OCI-M1 (cell line): Measurements from ENCODE around the gene KIAA1191.
A peak's percentile ranks its signal among the peaks of the same experiment; 100 is the strongest.

Source experiments
- DNase-seq: peaks from one replicate; lab custom pipeline; 2025; lab: John Stamatoyannopoulos, UW

Gene KIAA1191

DNA sequence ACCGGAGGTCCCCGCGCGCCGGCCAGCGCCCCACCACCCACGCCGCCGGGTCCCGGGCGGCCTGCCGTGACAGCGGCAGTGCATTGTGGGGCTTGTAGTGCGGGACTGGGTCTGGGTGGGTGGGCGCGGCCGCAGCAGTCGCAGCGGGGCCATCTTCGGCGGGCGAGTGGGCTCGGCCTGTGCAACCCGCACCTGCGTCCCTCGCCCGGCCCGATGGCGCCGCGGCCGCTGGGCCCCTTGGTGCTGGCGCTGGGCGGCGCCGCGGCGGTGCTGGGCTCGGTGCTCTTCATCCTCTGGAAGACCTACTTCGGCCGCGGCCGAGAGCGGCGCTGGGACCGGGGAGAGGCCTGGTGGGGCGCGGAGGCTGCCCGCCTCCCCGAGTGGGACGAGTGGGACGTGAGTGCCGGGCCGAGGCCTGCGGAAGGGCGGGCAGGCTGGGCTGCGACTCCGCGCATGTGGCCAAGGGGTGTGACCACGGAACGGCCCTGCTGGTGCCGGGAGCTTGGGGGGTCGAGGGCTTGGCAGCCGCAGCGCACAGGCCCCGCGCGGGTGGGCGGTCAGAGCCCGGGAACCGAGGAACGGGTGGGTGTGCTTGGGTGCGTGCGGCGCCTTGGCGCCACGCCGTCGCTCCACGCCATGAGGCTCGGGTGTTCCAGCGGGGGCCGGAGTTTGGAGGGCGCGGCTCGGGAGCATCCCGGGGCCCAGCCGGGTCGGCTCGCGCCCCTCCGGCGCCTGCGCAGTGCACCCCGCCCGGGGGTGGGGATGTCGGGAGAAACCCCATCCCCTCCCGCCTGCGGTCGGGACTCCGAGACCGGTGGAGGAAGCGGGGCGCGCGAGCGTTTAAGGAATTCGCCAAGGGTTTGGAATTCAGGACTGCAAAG, 4.0 kb upstream of the KIAA1191 start, which contains the start of gene ARL10:
TSS of gene ARL10 (plus strand) at position 137 of the 881 bp plus-strand sequence. CDS start at position 214, 77 bp downstream.
- no peak for DNase-seq

DNA sequence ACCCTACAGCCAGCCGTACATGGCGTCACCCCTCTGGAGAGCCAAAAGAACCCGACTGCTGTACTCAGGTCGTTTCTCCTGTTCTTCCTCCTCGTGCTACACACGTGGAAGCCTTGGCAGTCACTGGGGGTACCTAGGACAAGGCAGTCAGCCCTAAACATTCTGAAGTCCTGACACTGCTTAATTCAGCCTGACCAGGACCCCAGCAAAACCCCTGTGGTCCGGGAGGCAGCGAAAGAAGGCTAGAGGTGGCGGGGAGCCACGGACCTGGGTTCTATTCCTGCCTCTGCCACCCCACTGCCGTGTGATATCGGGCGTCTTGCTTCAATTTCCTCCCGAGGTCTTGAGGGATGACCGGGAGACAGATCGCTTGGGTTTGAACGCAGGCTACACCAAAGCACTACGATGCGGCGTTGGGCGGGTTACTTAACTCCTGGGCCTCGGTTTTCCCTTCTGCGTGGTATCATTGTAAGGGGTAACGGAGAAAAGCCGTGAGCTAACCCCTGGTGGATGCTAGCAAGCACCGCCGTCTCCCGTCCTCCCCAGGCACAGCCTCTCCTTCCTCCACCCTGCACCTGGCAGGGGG, 3.3 kb upstream of the KIAA1191 start:
- DNase-seq = no peak

DNA sequence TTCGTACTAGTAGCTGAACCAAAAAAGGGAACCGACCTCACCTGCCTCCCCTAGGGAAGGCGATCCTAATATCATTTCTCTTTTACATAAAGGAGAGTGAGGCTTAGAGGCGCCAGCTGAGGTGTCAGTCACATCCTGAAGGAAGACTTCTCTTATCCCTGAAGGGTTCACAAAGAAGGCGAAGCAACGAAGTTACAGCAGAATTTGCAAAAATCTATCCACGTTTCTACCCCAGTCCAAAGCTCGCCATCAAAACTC, 598 bp upstream of the KIAA1191 start:
- DNase-seq = no peak

DNA sequence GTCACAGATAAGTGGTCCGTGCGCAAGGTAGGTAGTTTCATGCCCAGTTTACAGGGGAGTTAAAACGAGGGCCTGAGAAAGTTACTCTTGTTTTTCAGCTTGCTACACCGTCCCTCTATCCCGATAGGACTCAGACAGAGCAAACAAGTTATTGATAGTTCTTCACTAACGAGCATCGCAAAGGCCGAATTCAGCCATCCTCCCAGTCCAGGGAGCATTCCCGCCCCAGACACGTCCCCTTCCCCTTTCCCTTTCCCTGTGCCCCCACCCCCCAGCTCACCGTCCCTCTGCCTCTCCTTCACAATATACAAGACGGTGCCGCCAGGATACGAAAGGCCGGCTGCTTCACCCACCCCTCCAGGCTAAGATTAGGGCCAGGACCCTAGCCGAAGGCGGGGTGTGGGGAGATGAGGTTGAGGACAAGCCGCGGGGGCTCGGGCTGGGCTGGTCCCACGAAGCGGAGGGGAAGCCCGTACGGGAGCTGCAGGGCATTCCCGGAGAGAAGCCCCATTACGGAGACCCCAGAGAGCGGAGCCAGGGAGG, 599 bp downstream of the KIAA1191 start:
- no peak for DNase-seq

DNA sequence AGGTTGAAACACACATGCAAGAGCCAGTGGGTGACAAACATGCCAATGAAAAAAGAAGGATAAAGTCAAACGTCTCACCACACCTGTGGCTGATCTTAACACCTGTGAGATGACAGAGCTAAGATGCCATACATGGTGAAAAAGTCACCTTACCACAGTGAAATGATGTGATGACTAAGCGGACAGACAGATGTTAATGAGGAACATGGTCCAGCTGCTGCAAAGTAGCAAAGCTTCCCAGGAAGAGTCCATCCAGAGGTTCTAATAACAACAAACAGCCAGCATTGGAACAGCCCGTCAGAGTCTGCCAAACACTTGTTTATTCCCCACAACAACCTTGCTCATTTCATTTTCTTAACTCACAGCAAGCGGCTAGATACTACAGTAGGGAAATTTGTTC, 1.9 kb downstream of the KIAA1191 start:
- no peak for DNase-seq

DNA sequence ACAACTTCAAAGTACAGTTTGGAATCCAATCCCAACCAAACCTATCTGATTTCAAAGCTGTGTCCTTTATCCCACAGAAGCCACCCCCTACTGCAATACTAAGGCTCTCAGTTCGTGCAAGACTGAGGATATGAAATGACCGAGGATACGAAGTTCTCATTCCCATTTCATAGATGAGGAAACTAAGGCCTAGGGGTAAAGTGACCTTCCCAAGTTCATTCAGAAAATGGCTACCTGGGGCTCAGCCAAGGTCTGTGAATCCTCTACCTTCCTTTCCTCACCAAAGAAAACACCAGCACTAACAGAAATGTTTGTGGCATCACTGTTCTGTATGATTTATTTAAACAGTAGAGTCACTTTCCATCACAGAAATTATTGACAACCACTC, 5.4 kb downstream of the KIAA1191 start:
- no peak for DNase-seq

DNA sequence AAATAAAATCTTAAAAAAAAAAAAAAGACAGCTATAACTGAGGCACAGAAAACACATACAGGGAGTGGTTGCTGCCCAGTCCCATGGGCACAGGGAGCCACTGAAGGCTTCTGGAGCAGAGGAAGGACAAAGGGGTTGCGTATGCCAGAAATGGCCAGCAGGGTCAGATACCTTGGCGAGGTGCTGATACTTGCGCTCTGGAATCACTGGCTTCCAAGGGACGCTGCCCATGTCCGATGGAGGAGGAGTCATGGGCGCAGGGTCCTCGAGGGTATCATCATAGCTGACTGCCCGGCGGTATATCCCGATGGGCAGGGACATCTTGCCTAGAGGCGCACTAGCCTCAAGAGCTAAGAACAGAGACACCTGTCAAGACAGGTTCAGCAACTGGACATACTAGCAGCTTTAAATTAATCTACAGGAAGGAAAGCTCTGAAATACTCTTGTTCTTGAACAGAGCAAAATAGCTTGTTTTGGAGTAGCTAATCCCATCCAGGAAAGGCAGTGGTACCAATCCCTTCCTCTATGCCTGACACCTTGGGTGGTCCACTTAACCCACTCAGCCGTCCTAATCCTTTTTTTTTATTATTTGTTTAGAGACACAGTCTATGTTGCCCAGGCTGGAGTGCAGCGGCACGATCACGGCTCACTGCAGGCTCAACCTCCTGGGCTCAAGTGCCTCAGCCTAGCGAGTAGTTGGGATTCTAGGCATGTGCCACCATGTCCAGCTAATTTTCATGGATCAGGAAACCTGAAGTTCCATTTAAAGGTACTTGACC, 6.0 kb downstream of the KIAA1191 start:
- DNase-seq = no peak

DNA sequence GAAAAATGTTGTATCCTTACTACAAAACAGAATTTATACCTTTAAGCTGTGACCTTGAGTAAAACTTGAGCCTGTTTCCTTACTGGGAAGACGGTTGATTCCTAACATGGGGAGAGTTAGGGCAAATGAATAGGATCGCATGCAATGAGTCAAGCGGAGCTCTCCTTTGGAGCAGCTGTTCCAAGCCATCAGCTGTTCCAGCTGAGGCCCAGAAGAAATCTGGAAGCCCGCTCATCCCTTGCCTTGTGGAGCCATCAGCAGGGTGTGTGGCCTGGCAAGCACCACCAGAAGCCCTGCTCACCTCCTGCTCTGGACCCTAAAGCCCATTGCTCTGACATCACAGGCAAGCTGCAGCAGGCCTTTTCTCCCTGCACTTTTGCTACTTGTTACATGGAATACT, 8.0 kb downstream of the KIAA1191 start:
- no peak for DNase-seq

DNA sequence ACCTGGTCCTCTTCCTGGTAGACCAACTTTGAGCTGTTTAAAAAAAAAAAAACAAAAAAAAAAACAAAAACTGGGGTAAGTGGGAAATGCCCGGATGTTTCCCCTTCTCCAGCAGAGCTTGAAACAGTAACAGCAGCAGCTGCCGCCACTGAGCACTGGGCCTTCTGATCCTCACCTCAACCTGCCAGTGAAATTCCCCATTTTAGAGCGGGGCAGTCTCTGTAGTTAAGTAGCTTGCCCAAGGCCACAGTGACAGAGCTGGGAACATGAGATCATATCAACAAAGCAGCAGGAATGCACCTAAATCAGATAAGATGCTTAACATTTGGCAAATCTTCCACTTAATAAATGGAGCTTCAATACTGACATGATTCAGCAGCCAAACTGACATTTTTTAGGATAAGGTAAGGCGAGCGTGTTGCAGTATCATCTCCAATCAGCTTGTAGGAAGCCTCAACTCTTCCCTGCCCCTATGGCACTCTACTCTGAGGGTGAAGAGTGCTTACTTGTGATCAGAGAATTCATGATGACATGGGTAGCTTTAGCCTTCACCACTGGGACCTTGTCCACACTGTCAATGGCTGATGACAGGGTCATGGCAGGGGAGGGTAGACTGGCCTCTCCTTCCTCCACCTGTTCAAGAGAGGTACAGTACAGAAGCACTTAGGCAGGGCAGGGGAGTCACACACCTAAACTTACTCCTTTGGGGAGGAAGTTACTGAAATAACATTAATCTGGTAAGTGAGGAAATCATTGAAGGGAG, 9.3 kb downstream of the KIAA1191 start:
- DNase-seq = no peak

DNA sequence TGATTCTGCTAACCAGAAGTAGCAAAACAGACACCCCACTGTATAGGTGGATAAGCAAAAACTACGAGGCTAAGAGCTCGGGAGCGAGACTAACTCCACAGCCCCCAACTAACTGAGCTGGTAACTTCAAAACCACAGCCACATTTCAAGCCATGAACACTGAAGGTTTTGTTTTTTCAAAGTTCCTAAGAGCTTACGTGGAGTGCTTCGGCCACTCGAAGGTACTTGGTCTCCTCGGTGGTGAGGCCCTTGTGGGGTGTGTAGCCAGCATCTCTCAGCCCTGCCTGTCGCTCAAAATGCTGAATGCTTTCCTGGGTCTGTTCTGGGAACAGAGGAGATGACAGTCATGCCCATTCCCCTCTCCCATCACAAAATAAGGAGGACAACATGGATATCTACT, 11.1 kb downstream of the KIAA1191 start:
- DNase-seq = no peak

DNA sequence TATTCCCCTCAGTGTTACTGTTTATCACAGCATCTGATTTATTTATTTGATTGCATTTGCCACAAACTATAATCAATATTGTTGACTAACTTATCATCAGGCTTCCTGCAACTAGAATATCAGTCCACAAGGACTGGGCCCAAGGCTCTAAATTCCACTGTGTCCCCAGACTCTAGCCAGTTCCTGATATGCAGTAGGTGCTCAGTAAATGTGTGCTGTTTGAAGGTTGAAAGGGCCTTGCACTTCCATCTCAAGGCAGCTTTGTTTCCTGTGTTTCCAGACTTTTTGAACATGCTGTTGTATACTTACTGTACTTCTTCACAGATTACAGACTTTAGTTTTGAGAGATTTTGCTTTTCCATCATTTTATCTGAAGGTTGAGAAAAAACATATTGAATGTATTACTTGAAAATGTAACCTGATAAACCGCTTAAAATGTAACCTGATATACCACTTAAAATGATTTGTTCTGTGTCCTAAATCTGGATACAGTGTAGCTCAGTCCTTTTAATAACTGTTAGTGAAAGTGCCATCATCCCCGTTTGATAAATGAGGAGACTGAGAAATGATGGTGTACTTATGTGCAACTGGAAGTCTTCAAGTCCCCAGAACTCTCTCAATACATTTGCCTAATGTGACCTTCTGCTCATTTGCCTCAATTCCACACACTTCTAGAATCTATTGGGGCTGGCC, 18.7 kb downstream of the KIAA1191 start:
- no peak for DNase-seq

DNA sequence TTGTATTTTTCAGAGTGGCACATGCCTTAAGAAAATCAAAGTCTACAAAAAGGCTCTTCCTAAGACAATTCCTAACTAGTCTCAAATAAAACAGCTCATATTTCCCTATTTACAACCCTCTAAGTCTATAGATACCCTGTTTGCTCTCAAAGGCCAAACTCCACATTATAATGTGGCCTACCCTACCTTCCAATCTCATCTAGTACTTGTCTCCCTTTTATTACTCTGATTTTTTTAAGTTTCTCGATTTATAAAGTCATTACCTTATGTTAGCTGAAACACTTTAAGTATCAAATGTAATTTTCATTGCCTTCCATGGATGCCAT, 19.4 kb downstream of the KIAA1191 start:
- no peak for DNase-seq

DNA sequence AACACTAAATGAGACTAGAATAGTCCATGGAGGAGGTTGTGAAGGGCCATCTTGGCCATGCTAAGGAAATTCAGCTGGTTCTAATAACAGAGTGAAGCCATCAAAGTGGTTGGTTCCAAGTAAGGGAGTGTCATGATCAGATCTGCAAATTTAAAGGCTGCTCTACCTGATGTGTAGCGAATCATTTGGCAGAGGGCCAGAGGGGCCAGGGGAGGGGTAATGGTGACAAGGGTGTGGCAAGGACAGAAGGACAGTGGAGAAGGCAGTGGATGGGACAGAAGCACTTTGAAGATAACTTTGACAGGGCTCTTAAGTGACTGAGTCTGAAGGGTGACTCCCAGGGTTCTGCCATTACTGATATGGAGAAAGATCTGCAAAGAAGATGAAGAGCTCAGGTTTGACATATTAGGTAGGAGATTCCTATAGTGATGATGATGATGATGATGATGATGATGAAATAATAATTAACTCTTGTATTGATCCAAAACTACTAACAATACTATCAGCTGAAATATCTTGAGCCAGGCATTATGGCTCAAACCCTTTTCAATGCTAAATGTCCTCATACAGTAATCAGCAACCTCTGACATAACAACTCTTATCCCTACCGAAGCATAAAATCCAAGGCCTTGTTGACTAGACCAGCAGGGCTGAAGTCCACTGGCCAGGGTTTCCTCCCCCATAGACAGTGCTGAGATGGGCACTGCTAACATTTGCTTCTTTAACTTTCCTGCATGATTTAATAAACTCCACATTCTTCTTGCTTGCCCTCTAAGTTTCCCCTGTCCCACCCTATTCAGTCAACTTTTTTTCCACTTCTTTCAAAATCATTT, 20.0 kb downstream of the KIAA1191 start:
- no peak for DNase-seq

DNA sequence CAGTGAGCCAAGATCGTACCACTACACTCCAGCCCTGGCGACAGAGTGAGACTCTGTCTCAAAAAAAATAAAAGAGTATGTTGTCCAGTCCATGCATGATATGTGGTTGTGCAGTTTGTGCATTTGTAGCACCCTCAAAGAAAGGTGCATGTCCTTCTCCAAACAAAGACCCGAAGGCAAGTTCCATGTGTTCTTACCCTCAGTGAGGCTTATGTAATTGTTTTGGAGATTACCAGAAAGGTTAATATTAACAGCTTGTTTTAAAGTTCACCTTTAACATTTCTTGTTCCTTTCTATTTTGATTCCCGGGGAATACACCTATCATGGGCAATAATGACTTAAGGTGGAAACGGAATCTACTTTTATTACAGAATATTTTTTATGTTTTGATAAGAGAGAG, 22.3 kb downstream of the KIAA1191 start:
- no peak for DNase-seq

DNA sequence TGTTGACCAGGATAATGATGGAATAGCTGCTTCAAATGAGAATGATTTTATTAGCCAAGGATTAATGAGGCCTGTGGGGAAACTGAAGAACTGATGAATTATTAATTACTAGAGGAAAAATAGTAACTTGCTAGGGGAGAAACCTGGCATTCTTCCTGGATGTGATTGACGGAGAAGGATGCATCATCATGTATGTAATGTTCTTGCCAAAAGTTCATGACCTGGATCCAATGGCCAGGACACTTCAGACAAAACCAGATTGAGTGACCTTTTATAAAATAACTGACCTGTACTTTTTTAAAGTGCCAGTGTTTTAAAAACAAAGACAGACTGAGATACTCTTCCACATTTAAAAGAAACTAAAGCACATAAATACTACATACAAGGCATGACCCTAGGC, 23.7 kb downstream of the KIAA1191 start:
- DNase-seq = no peak

DNA sequence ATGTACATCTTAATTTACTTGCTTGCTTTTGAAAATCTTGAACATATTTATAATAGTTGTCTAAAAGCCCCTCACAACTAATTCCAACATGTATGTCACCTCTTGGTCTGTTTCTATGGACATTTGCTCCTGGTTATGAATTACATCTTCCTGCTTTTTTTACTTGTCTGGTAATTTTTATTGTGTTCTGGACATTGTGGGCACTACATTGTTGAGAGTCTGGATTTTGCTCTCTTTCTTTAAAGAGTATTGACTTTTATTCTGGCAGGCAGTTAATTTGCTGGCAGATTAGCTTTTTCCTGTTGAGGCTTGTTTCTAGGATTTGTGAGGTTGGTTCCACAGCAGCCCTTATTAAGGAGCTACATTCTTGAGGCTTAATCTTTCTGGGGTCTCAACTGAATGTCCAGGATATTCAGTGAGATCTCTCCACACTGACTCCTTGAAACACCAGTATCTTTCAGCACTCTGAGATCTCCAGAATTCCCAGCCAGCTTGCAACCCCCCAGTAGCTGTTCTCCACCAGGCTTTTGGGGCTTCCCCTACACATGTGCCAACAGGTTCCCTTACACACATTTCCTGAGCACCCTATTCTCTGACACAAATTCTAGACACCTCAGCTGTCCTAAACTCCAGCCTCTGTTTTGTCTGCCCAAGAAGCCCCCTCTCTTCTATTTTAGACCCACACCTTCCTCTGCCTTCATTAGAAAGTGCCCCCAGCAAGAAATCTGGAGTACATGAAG, 27.4 kb downstream of the KIAA1191 start:
- no peak for DNase-seq

DNA sequence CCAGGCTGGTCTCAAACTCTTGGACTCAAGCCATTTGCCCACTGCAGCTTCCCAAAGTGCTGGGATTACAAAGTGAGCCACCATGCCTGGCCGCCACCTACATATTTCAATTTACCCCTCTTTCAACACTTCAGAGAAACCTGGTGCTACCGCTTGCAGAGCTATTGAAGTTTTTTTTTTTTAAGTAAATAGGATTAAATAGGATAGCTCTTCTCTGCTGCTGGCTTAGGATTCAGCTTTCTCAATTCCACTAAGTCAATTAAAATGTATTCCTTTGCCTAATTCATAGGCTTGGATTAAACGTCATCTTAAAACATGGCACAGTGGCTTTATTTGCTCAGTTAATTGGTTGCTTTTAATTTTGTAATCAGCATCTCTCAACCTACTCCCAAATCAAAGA, 41.0 kb downstream of the KIAA1191 start:
- DNase-seq = no peak

DNA sequence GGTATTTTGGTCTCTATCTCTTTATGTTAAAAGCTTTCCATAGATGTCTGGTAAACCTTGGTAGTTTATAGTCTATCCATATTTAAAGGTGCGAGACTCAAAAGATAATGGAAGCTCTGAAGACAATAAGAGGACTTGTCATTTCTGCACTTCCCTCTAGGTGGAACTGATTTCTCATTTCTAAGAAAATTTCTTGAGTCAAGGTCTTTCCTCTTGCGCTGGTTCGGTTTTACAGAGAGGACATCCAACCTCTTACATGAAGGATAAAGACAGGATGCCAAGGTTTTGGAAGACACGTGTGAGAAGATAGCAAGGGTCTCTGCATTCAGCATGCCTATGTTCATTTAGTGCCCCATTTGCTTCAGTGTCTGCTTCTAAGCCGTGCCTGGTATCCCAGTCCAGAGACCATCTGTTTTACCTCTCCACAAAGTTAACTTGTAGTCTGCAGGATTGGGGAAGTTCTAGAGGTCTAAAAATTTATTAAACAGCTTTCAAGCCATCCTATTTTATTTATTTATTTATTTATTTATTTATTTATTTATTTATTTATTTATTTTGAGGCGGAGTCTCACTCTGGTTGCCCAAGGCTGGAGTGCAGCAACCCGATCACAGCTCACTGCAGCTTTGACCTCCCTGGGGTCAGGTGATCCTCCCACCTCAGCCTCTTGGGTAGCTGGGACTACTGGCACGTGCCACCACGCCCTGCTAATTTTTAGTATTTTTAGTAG, 41.6 kb downstream of the KIAA1191 start:
- DNase-seq = peak; percentile 19
